Mammary epithelial cell (primary cell): ENCODE data around the gene SAP30BP.

Source experiments
- EZH2 ChIP-seq: IDR thresholded peaks from 2 replicates; pipeline ENCODE4 v1.6.1; 2012; ENCODE audit warnings: low read length, inconsistent platforms, borderline replicate concordance
- TF ChIP-seq, protein P1 (sequence below), 2 donors: IDR thresholded peaks in 1 of 2; conservative IDR thresholded peaks in 1 of 2; 2 replicates each; pipeline ENCODE4 v1.5.1; 2011 to 2012; ENCODE audit warnings: inconsistent platforms in 2 of 2, low read length in 2 of 2, mild to moderate bottlenecking in 2 of 2, control low read depth in 1 of 2, low read depth in 1 of 2; ENCODE audit not compliant: insufficient read depth in 1 of 2; ENCODE audit errors: extremely low read depth in 1 of 2

DNA sequence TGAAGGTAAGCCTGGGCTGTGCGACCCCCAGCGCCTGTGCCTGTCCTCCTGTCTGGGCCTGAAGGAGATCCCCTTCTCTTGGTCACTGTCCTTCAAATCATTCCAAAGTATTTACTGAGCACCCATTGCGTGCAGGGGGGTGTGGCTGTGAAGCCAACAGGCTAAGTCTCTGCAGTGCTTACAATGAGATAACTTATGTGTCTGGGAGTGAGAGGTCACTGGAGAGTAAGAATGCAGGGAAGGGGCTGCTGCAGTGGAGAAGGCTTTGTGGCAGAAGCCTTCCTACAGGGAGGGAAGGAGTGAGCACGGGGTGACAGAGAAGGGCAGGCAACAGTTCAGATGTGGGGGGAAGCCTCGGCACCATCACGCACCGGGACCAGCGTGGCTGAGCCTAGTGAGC lies 45.1 kb upstream of the SAP30BP start:
- TF ChIP-seq, protein P1, sequence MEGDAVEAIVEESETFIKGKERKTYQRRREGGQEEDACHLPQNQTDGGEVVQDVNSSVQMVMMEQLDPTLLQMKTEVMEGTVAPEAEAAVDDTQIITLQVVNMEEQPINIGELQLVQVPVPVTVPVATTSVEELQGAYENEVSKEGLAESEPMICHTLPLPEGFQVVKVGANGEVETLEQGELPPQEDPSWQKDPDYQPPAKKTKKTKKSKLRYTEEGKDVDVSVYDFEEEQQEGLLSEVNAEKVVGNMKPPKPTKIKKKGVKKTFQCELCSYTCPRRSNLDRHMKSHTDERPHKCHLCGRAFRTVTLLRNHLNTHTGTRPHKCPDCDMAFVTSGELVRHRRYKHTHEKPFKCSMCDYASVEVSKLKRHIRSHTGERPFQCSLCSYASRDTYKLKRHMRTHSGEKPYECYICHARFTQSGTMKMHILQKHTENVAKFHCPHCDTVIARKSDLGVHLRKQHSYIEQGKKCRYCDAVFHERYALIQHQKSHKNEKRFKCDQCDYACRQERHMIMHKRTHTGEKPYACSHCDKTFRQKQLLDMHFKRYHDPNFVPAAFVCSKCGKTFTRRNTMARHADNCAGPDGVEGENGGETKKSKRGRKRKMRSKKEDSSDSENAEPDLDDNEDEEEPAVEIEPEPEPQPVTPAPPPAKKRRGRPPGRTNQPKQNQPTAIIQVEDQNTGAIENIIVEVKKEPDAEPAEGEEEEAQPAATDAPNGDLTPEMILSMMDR (conservative IDR thresholded peaks at IDR 0.05 in 1 of 2, IDR thresholded peaks at IDR 0.05 in 1 of 2; ENCODE audit: extremely low read depth in 1 of 2, insufficient read depth in 1 of 2, low read depth in 1 of 2, low read length in 2 of 2), result no peak
- no peak for TF ChIP-seq EZH2
